Endothelial cell of umbilical vein (primary cell): ENCODE results near the gene ZMIZ1. TPM values are rescaled to one million over a fixed set of nuclear protein-coding genes. Genes with fewer than 3 reads are reported as not detected.

ENCODE experiments used
- BruUV-seq: library from RNA; stranded (reverse); fragments of 400-500 nt; replicated peaks from 2 replicates; lab custom pipeline; 2021; lab: Mats Ljungman, UMichigan
- CTCF ChIA-PET: fragments of 300-600, 350-600 bp; sonication (Branson Sonifier 250); formaldehyde crosslinking; loops from one replicate; lab custom pipeline; 2021; ENCODE audit warnings: antibody characterized with exemption, inconsistent platforms; lab: Charles Lee
- POLR2A ChIA-PET: fragments of 300-600, 350-600 bp; sonication (Branson Sonifier 250); formaldehyde crosslinking; loops from one replicate; lab custom pipeline; 2021; ENCODE audit warnings: antibody characterized with exemption, inconsistent platforms; lab: Charles Lee
- DNase-seq: peaks from one replicate; pipeline ENCODE4 v3.0.0-alpha.2; 2011; ENCODE audit warnings: low read depth, low spot score
- FAIRE-seq: peaks from 2 replicates; lab custom pipeline; 2011; peaks lifted over from hg19 to GRCh38; lab: Jason Lieb, UNC
- H2AFZ ChIP-seq: 2 replicates; pipeline ENCODE4 v1.6.0; 2012; ENCODE audit warnings: low read depth, low read length, control low read depth, inconsistent platforms
- H3K27ac ChIP-seq: 2 replicates; pipeline ENCODE4 v1.5.1; 2011; ENCODE audit warnings: low read depth, mild to moderate bottlenecking, control low read depth, low read length, moderate library complexity; ENCODE audit not compliant: insufficient read depth
- H3K27me3 ChIP-seq, 2 experiments: 2 replicates each; pipeline versions ENCODE4 v1.6.0 to v1.6.1; 2011; ENCODE audit warnings: low read length in 2 of 2, mixed read lengths in 1 of 2; ENCODE audit not compliant: control insufficient read depth in 2 of 2, insufficient read depth in 2 of 2
- H3K36me3 ChIP-seq, 2 experiments: 2 replicates in 1 of 2; 3 replicates in 1 of 2; pipeline ENCODE4 v1.5.1; 2011; ENCODE audit warnings: low read length in 2 of 2, mild to moderate bottlenecking in 1 of 2, moderate library complexity in 1 of 2; ENCODE audit not compliant: control insufficient read depth in 2 of 2, insufficient read depth in 2 of 2; ENCODE audit errors: extremely low read depth in 1 of 2
- H3K4me1 ChIP-seq: 3 replicates; pipeline ENCODE4 v1.5.1; 2011; ENCODE audit warnings: mild to moderate bottlenecking, low read length; ENCODE audit not compliant: control insufficient read depth, insufficient read depth; ENCODE audit errors: extremely low read depth
- H3K4me2 ChIP-seq: 2 replicates; pipeline ENCODE4 v1.6.1; 2011; ENCODE audit warnings: low read length, control low read depth, mixed read lengths; ENCODE audit not compliant: insufficient read depth
- H3K4me3 ChIP-seq, 3 experiments: fragments of 200-600 bp in 1 of 3; sonication (generic), shearing (Covaris generic) in 1 of 3; replicated peaks in 1 of 3; 2 replicates each; pipeline ENCODE4 v1.5.1; 2011 to 2016; ENCODE audit warnings: control low read depth in 3 of 3, low read length in 3 of 3, mild to moderate bottlenecking in 2 of 3, inconsistent platforms in 1 of 3, low read depth in 1 of 3, moderate library complexity in 1 of 3; ENCODE audit not compliant: insufficient read depth in 1 of 3
- H3K79me2 ChIP-seq: 2 replicates; pipeline ENCODE4 v1.6.0; 2012; ENCODE audit warnings: low read length, inconsistent platforms; ENCODE audit not compliant: control insufficient read depth, insufficient read depth
- H3K9ac ChIP-seq: replicated peaks from 2 replicates; pipeline ENCODE3; 2011; ENCODE audit warnings: low read length, control low read depth; ENCODE audit not compliant: insufficient read depth; ENCODE audit errors: extremely low read depth
- H3K9me1 ChIP-seq: replicated peaks from 3 replicates; pipeline ENCODE4 v1.6.0; 2011; ENCODE audit warnings: mild to moderate bottlenecking, low read length; ENCODE audit not compliant: control insufficient read depth, insufficient read depth; ENCODE audit errors: extremely low read depth
- H3K9me3 ChIP-seq: replicated peaks from 2 replicates; pipeline ENCODE4 v1.5.1; 2012; ENCODE audit warnings: low read length, inconsistent platforms; ENCODE audit not compliant: control insufficient read depth, insufficient read depth
- H4K20me1 ChIP-seq: replicated peaks from 2 replicates; pipeline ENCODE3; 2011; ENCODE audit warnings: mild to moderate bottlenecking, low read length; ENCODE audit not compliant: control insufficient read depth, insufficient read depth; ENCODE audit errors: extremely low read depth
- EZH2 ChIP-seq: IDR thresholded peaks from 2 replicates; pipeline ENCODE4 v1.6.1; 2012; ENCODE audit warnings: borderline replicate concordance, low read depth, mild to moderate bottlenecking, moderate library complexity, low read length, inconsistent platforms; ENCODE audit not compliant: severe bottlenecking
- FOS ChIP-seq: IDR thresholded peaks from 2 replicates; pipeline ENCODE4 v1.6.1; 2011; ENCODE audit warnings: mild to moderate bottlenecking, low read length, moderate library complexity, borderline replicate concordance; ENCODE audit not compliant: insufficient read depth
- GATA2 ChIP-seq: IDR thresholded peaks from 2 replicates; pipeline ENCODE4 v1.7.0; 2011; ENCODE audit warnings: low read depth, mild to moderate bottlenecking, moderate library complexity, mixed read lengths, low read length; ENCODE audit not compliant: insufficient read length, insufficient read depth
- JUN ChIP-seq: IDR thresholded peaks from 2 replicates; pipeline ENCODE4 v1.6.1; 2011; ENCODE audit warnings: borderline replicate concordance, low read depth; ENCODE audit not compliant: insufficient read length, insufficient read depth
- MYC ChIP-seq: IDR thresholded peaks from one replicate; pipeline ENCODE4 v1.6.1; 2011; ENCODE audit warnings: mild to moderate bottlenecking, low read depth, low read length
- POLR2A ChIP-seq: IDR thresholded peaks from 2 replicates; pipeline ENCODE4 v1.6.1; 2012; ENCODE audit warnings: low read depth, mild to moderate bottlenecking, control low read depth, low read length
- POLR2AphosphoS5 ChIP-seq: IDR thresholded peaks from 2 replicates; pipeline ENCODE4 v1.6.1; 2012; ENCODE audit warnings: low read depth, mild to moderate bottlenecking, control low read depth, low read length, moderate library complexity; ENCODE audit not compliant: insufficient read depth
- dilution Hi-C: fragments of 300-500 bp; cut with MboI; formaldehyde crosslinking; loops from one replicate; pipeline ENCODE4 v1.15.0; 2019; ENCODE audit warnings: low sequenced_read_pairs; ENCODE audit not compliant: extremely low pct_ligation_motif_present
- intact Hi-C: fragments of 100-400 bp; cut with micrococcal nuclease; formaldehyde crosslinking; loops from one replicate; pipeline ENCODE4 v1.10.0; 2022
- polyA plus RNA-seq, 4 experiments: library from polyadenylated mRNA; depleted of rRNA in 3 of 4; stranded (reverse) in 3 of 4; unstranded in 1 of 4; fragments of >200 nt; gene quantifications; 2 replicates each; pipeline versions ENCODE4 v1.2.1 to v1.2.3, GENCODE V29; 2011 to 2012; ENCODE audit warnings: missing spikeins in 1 of 4
- total RNA-seq: library from RNA; stranded (reverse); gene quantifications from 2 replicates; pipeline ENCODE4 v1.2.3, GENCODE V29; 2021
- TF ChIP-seq, protein P1 (sequence below), 2 donors: IDR thresholded peaks; 1 replicate in 1 of 2; 2 replicates in 1 of 2; pipeline ENCODE4 v1.5.1; 2011; ENCODE audit warnings: low read length in 2 of 2, mild to moderate bottlenecking in 2 of 2, moderate library complexity in 2 of 2, control low read depth in 1 of 2, inconsistent platforms in 1 of 2, low read depth in 1 of 2; ENCODE audit not compliant: insufficient read depth in 1 of 2; ENCODE audit errors: extremely low read depth in 1 of 2
- TF ChIP-seq, protein P2 (sequence below): IDR thresholded peaks from 2 replicates; pipeline ENCODE4 v1.6.1; 2011; ENCODE audit not compliant: insufficient read depth, insufficient read length

ZMIZ1 gene
- total and polyA plus RNA-seq, 2 donors (not counting 3 experiments of a cell fraction or from before 2014, with no cell fraction given), result 12.5 to 46.7 TPM

DNA sequence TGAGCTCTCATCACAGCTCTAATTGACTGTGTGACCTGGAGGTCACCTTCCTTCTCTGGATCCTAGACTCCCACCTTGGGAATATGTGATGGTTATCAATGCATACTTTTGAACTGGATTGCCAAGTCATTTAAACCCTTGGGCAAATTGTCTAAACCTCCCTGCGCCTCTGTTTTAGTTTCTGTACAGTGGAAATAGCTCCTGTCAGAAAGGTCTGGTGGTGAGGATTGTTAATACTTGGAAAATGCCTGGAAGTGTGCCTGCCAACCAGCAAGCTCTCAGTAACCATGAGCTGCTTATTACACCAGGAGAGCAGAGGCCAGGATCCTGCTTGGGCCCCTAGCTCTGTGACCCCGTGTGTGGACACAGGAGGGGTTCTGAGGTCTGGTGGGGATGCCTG, 169.8 kb downstream of the ZMIZ1 start:
- Histone ChIP-seq H3K9me3 (no peaks in the 10 kb centered on the region), H3K4me3 (no peak overlapping the region), H3K79me2 (peaks cover 1% of the 10 kb centered on the region), H3K4me1 (peaks cover 53% of the 10 kb centered on the region), H3K9ac (no peak overlapping the region), H3K36me3 (no peaks in the 10 kb centered on the region), H4K20me1 (no peaks in the 10 kb centered on the region), H3K27ac (no peak overlapping the region), H3K9me1 (no peaks in the 10 kb centered on the region), H2AFZ (no peak overlapping the region), H3K4me2 (no peak overlapping the region), H3K27me3 (no peaks in the 10 kb centered on the region)
- no peak for DNase-seq
- intact Hi-C loops, result no loop called here
- BruUV-seq, result no TSS peak
- ChIA-PET CTCF (interaction anchor here (0.8 to 1.3 kb wide), 3 partner anchors 9 to 56 kb away, joined by 3 read pairs; no protein-coding TSS in a partner anchor), POLR2A (no interaction called here)
- TF ChIP-seq, protein P1, sequence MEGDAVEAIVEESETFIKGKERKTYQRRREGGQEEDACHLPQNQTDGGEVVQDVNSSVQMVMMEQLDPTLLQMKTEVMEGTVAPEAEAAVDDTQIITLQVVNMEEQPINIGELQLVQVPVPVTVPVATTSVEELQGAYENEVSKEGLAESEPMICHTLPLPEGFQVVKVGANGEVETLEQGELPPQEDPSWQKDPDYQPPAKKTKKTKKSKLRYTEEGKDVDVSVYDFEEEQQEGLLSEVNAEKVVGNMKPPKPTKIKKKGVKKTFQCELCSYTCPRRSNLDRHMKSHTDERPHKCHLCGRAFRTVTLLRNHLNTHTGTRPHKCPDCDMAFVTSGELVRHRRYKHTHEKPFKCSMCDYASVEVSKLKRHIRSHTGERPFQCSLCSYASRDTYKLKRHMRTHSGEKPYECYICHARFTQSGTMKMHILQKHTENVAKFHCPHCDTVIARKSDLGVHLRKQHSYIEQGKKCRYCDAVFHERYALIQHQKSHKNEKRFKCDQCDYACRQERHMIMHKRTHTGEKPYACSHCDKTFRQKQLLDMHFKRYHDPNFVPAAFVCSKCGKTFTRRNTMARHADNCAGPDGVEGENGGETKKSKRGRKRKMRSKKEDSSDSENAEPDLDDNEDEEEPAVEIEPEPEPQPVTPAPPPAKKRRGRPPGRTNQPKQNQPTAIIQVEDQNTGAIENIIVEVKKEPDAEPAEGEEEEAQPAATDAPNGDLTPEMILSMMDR (IDR thresholded peaks at IDR 0.05; ENCODE audit: extremely low read depth in 1 of 2, insufficient read depth in 1 of 2, low read depth in 1 of 2, low read length in 2 of 2), result no peak
- TF ChIP-seq, protein P2, sequence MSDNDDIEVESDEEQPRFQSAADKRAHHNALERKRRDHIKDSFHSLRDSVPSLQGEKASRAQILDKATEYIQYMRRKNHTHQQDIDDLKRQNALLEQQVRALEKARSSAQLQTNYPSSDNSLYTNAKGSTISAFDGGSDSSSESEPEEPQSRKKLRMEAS, result no peak
- no peak for TF ChIP-seq MYC
- no peak for TF ChIP-seq EZH2
- no peak for TF ChIP-seq JUN
- no peak for TF ChIP-seq FOS
- TF ChIP-seq POLR2AphosphoS5, result no peak
- TF ChIP-seq GATA2, result no peak
- no peak for TF ChIP-seq POLR2A
- dilution Hi-C loops, result no loop called here
- no peak for FAIRE-seq
